Renal cortex interstitium (tissue), 15 donors: ENCODE measurements around the gene SLC23A1. TPM values are rescaled to one million over a fixed set of nuclear protein-coding genes. Genes with fewer than 3 reads are reported as not detected.
A peak's percentile ranks its signal among the peaks of the same experiment; 100 is the strongest.

Experiments
- DNase-seq, 11 donors: peaks; one replicate each; pipeline ENCODE4 v3.0.0-alpha.2; 2013; ENCODE audit warnings: low read depth in 9 of 11, low spot score in 4 of 11; ENCODE audit errors: extremely low read depth in 1 of 11
- long read RNA-seq, 16 experiments: transcript quantifications; one replicate each; lab custom pipeline, GENCODE V29; 2026
- polyA plus RNA-seq, 3 donors: library from polyadenylated mRNA; unstranded; fragments of 120-200 nt; gene quantifications; one replicate each; pipeline ENCODE4 v1.2.1, GENCODE V29; 2013; ENCODE audit not compliant: insufficient read length in 3 of 3

SLC23A1 gene
- polyA plus RNA-seq = 10 to 100 TPM; 11.8 to 21.7 (median 14.2) TPM
- long read RNA-seq, donor 1, partial matches to known transcripts = 0 of 1 reads
- long read RNA-seq, donor 1, other reads (novel, unspliced or antisense) = 0 of 1 reads
- long read RNA-seq, donor 2, partial matches to known transcripts = 5 of 5 reads
- long read RNA-seq, donor 2, other reads (novel, unspliced or antisense) = 0 of 5 reads
- long read RNA-seq, donor 3 = 0 reads
- long read RNA-seq, donor 4, partial matches to known transcripts = 113 of 116 reads
- long read RNA-seq, donor 4, other reads (novel, unspliced or antisense) = 0 of 116 reads
- long read RNA-seq, donor 5 = 0 reads
- long read RNA-seq, donor 6, partial matches to known transcripts = 0 of 2 reads
- long read RNA-seq, donor 6, other reads (novel, unspliced or antisense) = 0 of 2 reads
- long read RNA-seq, donor 7, partial matches to known transcripts = 0 of 3 reads
- long read RNA-seq, donor 7, other reads (novel, unspliced or antisense) = 0 of 3 reads
- long read RNA-seq, donor 8 = 0 reads
- long read RNA-seq, donor 9 = 0 reads
- long read RNA-seq, donor 10, partial matches to known transcripts = 6 of 6 reads
- long read RNA-seq, donor 10, other reads (novel, unspliced or antisense) = 0 of 6 reads
- long read RNA-seq, donor 11, partial matches to known transcripts = 0 of 3 reads
- long read RNA-seq, donor 11, other reads (novel, unspliced or antisense) = 0 of 3 reads
- long read RNA-seq, donor 12 = 0 reads
- long read RNA-seq, donor 13 = 0 reads
- long read RNA-seq, donor 14, partial matches to known transcripts = 5 of 8 reads
- long read RNA-seq, donor 14, other reads (novel, unspliced or antisense) = 0 of 8 reads
- long read RNA-seq, donor 15 = 0 reads
- long read RNA-seq, donor 16, partial matches to known transcripts = 5 of 7 reads
- long read RNA-seq, donor 16, other reads (novel, unspliced or antisense) = 0 of 7 reads

DNA sequence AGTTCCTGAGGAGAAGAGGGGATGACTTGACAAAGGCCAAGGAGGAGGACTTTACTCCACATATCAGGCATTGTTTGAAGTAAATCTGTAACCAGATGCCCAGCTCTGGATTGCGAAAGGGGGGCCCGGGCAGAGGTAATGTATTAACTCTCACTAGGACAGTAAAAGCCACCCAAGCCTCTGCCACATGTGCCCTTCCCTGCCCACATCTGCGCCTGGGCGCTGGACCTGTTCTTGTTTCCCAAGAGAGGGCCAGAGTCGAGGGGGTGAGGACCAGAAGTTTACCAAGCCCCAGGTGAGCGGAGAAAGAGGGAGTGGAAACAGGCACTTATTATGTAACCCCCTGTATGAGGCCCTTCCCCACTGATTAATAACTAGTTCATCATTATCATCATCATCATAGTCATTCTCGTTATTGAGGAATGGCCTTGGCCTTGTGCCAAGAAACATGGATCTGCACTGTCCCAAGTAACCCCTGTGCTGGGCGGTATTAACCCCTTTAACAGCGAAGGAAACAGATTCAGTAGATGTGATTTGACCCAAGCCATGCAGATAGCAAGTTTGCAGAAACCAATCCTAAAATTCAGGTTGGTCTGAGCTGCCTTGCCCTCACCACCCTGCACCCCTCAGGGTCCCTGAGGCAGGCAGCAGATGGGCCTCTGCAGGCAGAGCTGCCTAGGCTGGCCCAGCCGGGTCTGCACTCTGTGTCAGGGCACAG lies at the start of gene SLC23A1:
TSS of gene SLC23A1 (minus strand) at position 23 of the 718 bp plus-strand sequence. CDS start 44 bp downstream, outside the sequence.
- no peak for DNase-seq

DNA sequence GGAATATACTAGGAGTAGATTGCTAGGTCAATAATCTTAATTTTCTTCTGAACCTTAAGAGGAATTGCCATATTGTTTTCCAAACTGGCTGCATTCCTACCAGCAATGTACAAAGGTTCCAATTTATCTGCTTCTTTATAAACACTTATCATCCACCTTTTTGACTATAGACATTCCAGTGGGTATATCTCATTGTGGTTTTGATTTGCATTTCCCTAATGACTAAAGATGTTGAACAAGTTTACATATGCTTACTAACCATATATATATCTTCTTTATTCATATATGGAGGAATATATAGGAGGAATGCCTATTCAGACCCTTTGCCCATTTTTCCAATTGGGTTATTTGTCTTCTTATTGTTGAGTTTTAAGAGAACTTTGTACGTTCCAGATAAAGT lies 48.6 kb upstream of the SLC23A1 start:
- DNase-seq = no peak

DNA sequence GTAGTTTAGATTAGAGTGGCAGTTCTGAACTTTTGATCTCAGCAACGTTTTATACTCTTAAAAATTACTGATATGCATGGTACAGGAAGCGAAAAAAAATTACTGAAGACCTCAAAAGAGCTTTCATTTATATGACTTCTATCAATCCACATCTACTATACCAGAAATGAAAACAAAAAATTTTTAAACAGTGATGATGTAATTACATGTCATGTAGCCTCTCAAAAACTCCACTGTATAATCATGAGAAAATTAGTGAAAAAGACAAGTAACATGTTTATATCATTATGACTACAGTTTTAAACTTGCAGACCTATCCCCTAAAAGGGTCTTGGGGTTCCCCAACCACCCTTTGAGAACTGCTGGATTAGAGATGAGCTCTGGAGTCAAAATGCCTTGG lies 46.9 kb upstream of the SLC23A1 start:
- DNase-seq = no peak

DNA sequence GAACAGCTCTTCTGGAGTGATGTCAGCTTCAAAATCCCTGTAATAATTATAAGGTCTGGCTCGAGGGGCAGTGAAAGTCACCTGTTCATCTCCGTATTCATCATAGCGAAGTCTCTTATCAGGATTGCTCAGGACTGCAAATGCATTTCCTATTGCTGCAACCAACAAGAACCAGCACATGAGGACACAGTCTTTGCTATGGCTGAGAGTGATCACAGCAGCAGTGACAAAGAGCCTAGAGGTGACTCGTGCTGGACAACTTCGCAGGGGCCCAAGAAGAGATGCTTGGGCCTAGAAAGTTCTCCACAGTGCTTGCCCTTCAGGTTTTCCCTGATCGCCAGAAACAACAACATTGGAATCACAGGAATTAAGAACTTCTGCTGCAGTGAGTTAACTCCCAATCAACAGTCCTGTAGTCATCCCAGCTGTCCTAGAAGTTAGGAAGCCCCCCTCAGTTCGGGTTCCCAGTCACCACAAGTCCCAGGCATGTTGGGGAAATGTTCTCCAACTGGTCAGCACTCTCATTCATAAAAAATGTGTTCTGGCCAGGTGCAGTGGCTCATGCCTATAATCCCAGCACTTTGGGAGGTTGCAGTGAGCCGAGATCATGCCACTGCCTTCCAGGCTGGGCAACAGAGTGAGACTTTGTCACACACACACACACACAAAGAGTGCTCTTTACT lies 43.2 kb upstream of the SLC23A1 start:
- DNase-seq = no peak

DNA sequence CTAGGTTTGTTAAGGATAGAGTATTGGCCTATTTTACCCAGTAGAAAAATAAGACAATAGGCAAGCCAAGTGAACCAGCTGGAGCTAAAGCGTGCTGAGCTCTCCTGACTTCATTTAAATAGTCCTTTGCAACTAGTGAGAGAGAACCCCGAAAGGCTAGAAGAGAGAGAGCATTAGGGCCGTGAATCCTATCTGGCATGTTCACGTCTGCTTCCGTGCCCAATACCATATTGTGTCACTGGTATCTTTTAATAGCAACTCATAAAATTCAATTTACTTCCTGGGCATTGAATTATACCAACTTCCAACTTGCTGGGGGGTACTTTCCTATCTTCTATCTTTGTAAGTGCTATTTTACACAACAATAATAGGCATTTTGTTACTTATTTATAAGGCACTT lies 42.4 kb upstream of the SLC23A1 start:
- no peak for DNase-seq

DNA sequence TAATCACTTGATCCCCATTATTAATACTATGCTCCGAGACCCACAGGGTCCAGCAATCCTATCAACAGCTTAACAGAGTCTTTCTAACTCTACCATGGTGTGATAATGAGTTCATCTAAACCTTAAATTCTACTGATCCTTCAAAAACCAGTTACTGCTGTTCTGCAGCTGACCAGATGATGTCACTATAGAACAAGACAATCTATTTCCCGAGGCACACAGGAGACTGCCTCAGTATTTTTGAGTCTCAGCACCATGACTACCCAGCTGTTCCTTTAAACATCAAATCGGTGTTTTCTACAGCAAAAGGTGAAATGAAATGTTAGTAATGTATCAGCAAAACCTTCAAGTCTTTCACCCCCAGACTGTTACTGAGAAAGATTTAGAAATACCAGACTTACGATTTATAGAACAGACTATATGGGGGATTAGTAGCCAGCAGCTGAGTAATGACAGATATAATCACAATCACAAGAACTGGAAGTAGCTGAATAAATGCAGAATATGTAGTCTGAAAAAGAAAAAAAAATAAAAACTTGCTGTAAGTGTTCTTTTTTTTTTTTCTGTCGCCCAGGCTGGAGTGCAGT lies 39.3 kb upstream of the SLC23A1 start:
- DNase-seq = peak in 8 of 11 donors; percentile 47 to 76 (median 62)

DNA sequence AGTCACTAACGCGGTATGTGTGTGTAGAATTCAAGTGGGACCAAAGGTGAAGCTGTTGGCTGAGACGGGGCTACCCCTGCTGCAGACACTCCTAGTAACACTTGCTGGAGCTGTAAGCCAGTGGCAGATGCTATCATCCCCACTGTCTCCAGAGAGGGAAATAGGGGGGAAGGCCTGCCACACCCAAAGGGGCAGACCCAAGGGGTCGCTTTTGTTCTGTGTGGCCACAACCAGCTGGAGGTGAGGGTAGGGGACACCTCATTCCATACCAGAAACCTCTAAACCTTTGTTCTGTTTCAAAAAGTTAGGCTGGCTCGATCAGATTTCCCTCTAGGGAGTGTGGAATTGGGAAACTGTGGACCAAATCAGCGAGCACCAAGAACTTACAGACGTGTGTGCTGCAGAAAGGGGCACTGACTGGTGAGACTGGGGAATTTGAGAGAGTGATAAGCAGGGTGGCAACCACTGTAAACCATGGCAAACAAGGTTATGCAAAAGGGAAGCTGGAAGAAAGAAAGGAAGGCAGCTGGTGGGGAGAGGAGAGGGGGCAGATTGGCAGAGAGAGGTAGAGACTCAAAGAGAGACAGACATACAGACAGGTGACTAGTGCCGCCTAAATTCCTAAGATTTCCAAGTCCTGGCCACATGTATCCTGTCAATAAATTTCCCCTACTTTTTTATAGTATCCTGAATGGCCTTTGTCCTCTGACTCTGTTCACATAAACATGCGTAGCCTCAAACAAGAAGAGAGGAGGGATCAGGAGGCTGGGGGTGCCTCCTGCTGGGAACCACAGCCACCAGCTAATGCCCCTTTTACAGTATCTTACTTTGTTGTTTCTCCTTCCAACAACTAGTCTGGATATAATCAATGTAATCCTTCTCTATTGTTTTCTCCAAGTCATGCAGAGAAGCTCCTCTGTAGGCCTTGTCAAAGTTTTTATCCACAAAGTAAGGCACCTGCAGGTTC lies 36.4 kb upstream of the SLC23A1 start:
- DNase-seq = no peak

DNA sequence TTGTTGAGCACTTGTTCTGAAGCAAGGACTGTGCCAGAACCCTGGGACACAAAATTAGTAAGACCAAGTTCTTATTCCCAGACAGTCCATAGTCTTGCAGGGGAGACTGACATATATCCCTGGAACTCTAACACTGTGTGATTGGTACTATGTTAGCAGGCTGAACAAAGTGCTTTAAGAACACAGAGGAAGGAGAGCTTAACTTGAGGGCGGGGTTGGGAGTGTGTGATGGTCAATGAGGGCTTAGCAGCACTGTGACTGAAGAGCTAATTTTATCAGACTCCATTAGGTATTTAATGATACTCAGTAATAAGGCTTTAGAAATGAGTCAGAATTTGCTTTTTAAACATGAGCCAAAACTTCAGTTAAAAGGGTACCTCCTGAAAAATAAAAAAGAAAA lies 35.7 kb upstream of the SLC23A1 start:
- no peak for DNase-seq

DNA sequence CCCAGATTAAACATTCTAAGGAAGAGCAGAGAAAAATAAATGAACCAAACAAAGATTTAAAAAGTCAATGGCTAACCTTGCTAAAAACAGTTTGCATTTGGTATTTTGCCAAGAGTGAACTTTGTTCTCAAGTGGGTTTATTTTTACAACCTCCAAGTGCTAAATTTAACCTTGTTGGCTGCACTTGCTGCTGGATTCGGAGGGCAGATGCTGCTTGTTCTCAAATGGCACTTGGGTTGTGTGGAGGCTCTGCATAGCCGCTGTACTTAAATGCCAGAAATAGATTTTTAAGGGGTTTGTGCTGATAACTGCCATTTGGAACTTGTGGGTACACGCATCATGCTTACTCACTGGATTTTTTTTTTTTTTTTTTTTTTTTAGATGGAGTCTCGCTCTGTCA lies 34.1 kb upstream of the SLC23A1 start:
- no peak for DNase-seq

DNA sequence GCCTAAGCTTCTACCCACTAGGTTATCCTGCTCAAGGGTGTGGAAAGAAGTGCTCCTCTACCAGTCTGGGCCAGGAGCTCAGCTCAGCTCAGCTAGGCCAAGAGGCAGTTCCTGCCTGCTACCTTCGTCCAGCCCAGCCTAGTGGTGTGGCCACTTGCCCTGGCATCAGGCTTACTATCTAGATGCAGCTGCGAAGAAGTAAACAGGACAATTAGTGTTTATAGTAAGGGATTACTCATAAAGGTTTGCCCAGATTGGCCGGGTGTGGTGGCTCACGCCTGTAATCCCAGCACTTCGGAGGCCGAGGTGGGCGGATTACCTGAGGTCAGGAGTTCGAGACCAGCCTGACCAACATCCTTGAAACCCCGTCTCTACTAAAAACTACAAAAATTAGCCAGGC lies 33.6 kb upstream of the SLC23A1 start:
- no peak for DNase-seq

DNA sequence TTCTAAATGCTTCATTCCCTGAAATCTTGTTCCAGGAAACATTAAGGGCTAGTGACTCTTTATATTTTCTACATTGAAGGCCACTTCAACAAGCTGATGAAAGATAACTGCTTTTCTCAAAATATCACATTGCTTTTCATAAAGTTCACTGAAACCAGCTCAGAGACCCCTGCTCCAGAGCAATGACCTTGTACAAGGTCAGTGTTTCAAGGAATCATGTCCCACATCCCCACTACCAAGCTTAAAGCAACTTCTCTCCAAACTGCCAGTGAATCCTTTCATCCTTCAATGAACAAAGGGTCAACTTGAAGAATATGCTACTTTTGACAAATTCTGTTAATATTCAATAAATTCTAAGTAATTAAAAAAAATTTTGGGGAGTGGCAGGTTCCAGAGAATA lies 32.8 kb upstream of the SLC23A1 start:
- DNase-seq = no peak

DNA sequence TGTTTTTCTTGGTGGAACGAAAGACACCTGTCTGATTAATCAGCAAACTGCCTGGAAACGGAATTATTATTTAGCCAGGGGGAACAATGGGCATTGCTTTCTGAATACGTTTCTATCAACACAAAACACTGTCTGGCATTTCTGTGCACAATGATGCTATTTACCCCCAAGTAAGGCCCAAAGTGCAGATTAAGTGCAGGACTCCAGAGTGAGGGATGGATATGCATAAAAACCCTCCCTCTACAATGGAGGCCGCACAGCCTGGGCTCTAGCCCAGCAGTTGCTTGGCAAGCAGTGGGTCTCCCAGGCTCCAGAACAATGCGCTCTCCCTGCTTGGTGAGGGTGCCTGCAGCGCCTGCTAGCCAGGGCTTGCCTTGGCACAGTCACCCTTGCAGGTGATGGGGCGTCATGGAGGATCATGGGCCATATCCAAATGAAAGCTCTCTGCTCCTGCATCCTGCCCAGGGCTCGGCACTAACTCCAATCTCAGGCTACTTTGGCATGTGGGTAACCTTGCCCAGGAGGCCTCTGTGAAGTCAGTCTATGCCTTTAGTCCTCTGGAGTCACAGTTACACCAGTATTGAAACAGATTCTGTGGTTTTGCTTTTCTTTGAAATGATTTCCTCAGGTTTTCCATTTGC lies 32.2 kb upstream of the SLC23A1 start:
- no peak for DNase-seq

DNA sequence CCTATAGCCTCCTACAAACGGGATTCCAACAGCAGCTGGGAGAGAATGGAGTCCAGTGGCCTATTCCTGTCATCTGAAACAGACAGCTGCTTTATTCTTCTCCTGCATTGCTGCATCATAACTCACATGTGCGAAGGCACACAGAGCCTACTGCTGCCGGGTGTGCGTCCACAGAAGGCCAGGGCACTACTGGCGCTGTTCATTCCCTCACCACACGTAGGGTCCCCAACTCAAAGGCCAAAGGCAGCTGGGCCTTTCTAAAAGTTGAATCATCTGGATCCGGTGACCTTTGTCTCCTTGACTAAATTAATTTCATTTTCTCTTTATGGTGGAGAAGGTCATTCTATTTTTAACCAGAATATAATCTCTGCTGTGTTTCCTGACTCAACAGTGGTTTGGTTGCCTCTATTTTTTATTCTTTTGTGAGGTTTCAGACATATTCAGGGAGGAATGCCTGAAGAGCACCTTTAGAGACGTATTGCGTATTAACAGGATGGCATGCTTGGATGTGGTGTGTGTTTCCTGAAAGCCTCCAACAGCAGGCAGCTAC lies 31.6 kb upstream of the SLC23A1 start:
- DNase-seq = no peak

DNA sequence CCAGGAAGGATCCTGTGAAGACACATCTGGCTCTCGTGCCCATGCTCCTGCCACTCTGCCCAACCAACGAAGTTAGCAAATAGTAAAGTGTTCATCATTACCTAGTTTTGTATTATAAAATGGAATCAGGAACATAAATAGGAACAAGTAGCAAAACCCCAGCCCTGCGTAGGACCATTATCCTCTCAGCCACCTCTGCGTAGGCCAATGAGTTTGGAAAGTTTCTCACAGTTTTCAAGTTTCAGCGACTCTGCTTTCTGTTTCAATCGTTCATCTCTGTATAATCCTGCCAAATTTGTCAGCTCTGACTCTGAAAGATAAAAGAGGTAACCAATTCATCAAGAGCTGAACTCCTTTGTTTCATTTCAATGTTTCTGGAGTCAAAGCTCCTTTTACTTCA lies 30.9 kb upstream of the SLC23A1 start:
- no peak for DNase-seq

DNA sequence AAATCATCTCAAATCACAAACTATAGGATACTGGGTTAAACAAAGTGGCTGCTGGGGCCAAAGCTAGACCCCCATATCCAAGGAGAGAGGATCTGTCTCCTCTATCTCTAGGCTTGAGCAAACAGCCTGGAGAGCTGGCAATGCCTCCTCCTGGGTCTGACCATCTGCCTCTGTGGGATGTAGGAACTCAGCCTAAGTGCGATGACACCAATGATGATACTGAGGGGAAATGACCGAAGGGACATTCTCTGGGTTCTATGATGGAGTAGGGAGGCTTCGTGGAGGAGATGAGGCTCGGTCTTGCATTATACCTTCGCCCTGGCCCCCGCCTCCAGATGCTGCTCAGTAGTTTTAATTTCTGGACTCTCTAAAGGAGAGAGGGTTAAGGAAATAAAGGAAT lies 30.1 kb upstream of the SLC23A1 start:
- DNase-seq = no peak

DNA sequence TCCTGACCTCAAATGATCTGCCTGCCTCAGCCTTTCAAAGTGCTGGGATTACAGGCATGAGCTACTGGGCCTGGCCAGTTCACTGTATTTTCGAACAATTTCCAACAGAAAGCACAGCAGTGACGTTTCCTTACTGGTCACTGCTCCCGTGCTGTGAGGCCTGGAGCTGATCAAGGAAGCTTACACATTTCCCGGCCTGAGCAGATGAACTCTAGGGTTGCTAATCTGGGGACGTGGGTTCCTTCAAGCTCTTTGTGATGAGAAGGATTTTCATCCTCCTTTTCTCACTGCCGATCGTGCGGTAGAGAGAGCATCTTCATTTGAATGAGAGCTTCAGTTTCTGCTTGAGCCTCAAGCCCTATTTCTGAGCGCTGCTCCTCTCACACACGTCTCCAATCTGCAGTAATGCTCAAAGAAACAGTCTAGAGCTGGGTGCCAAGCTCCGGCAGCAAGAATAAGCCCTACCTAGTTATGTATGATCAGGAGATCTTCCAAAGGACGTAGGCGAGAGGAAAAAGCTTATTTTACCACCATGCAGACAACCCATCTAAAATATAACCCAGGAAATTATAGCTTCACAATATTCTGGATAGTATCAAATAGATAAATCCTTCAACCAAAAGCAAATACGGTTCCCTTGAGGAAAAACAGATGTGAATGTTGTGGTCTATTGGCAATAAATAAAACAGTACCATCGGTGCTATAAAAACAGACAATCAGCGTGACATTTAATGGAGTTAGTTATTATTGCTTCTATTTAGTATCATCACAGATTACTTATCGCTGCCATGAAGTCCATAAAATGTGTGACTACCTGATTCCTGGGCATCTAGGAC lies 28.1 kb upstream of the SLC23A1 start:
- no peak for DNase-seq
